Measurements from ENCODE around the gene HACE1.

DNA sequence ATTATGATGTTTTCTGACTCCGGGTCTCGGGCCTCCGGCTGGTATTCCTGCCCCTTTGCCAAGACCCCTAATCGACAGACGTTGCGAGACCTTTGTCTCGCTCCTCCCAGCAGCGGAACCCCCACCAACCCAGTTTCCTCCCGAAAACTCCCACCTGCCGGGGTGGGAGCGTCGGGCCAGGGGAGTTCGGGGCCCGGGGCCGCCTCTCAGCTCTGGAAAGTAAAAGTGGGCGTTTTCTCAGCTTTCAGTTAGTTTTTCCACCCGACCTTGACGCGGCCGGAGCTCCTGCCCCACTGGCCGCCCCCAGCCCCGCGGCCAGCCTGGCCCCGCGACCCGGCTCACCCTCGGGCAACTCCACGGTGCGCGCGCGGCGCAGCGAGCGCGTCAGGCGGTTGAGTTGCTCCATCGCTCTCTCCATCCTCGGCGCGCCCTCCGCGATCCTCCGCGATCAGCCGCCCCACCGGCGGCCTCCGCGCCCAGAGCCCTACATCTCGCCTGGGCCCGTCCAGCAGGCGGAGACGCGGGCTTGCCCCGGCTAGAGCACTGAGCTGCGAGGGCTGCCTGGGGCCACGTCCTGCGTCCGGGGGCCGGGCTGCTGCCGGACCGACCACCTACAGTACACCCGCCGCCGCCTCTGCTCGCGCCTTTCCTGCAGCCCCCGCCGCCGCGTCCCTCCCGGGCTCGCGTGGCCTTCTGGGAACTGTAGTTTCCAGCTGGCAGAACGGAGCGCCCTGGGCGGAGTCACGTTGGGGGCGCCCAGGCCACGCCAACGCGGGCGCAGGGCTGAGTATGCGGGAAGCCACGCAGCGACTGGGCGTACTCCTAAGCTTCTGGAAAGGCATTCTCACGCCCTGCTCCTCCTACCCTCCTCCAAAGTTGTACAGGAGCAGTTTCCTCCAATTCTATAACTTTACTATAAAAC, at the start of gene HACE1:
- TF ChIP-seq, protein P1, sequence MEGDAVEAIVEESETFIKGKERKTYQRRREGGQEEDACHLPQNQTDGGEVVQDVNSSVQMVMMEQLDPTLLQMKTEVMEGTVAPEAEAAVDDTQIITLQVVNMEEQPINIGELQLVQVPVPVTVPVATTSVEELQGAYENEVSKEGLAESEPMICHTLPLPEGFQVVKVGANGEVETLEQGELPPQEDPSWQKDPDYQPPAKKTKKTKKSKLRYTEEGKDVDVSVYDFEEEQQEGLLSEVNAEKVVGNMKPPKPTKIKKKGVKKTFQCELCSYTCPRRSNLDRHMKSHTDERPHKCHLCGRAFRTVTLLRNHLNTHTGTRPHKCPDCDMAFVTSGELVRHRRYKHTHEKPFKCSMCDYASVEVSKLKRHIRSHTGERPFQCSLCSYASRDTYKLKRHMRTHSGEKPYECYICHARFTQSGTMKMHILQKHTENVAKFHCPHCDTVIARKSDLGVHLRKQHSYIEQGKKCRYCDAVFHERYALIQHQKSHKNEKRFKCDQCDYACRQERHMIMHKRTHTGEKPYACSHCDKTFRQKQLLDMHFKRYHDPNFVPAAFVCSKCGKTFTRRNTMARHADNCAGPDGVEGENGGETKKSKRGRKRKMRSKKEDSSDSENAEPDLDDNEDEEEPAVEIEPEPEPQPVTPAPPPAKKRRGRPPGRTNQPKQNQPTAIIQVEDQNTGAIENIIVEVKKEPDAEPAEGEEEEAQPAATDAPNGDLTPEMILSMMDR (IDR thresholded peaks at IDR 0.05) = peak in 1 of 4 experiments; percentile 7
- TF ChIP-seq POLR2AphosphoS5 (IDR thresholded peaks at IDR 0.05) = peak; percentile 81

All from prostate gland (tissue), 2 donors.